Measurements from ENCODE around the gene OR9A2. TPM values are rescaled to one million over a fixed set of nuclear protein-coding genes. Genes with fewer than 3 reads are reported as not detected.

Gene OR9A2
- total RNA-seq, 1 experiment from 2014 or later, result not detected

GRCh38 chr7:143018931-143019330 lies 8.0 kb downstream of the OR9A2 start (continued):
- TF ChIP-seq TEAD4 (CRISPR knock-in tag; IDR thresholded peaks at IDR 0.05), result no peak
- TF ChIP-seq ZNF263 (CRISPR knock-in tag; IDR thresholded peaks at IDR 0.05; ENCODE audit: low read depth), result no peak
- no peak for TF ChIP-seq E2F4 (CRISPR knock-in tag; IDR thresholded peaks at IDR 0.05; ENCODE audit: borderline replicate concordance, low read depth)
- TF ChIP-seq ZNF121 (CRISPR knock-in tag; IDR thresholded peaks at IDR 0.05), result no peak
- TF ChIP-seq TEAD1 (CRISPR knock-in tag; IDR thresholded peaks at IDR 0.05), result no peak
- TF ChIP-seq, protein P1, sequence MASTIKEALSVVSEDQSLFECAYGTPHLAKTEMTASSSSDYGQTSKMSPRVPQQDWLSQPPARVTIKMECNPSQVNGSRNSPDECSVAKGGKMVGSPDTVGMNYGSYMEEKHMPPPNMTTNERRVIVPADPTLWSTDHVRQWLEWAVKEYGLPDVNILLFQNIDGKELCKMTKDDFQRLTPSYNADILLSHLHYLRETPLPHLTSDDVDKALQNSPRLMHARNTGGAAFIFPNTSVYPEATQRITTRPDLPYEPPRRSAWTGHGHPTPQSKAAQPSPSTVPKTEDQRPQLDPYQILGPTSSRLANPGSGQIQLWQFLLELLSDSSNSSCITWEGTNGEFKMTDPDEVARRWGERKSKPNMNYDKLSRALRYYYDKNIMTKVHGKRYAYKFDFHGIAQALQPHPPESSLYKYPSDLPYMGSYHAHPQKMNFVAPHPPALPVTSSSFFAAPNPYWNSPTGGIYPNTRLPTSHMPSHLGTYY (CRISPR knock-in tag; IDR thresholded peaks at IDR 0.05), result no peak
- no peak for TF ChIP-seq PRDM15 (CRISPR knock-in tag; IDR thresholded peaks at IDR 0.05)
- TF ChIP-seq NR3C1 (CRISPR knock-in tag; conservative IDR thresholded peaks at IDR 0.05; ENCODE audit: low read depth), result no peak
- TF ChIP-seq ATF3 (CRISPR knock-in tag; conservative IDR thresholded peaks at IDR 0.05), result no peak
- TF ChIP-seq GRHL2 (CRISPR knock-in tag; IDR thresholded peaks at IDR 0.05; ENCODE audit: insufficient replicate concordance, severe bottlenecking), result no peak

DNA sequence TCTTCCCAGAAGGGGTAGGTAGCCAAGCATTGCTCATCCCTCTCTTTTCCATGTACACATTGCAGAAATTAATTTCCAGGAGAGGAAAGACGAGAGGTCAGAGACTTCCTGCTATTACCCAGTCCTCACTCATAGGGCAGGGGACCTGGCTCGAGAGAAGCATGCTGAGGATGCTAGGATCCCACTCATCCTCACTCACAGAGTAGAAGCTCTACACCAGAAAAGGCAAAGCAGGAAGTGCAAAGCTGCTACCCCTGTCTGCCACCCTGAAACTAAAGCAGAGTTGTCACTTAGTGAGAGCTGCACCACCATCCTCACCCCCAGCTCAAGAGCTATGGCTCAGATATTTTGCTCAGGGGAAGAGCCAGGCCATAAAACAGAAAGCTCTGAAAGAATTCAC lies 9.9 kb downstream of the OR9A2 start:
- Mint-ChIP-seq H3K27me3 (ENCODE audit: low read depth) (peaks cover 3% of the 10 kb centered on the region; the same call in 1 of the 2 replicates), H3K4me3 (no peak overlapping the region), H3K36me3 (no peaks in the 10 kb centered on the region), H3K4me1 (no peaks in the 10 kb centered on the region), H3K27ac (no peak overlapping the region), H3K9me3 (peaks cover 3% of the 10 kb centered on the region; the same call in 1 of the 2 replicates)
- ChIA-PET POLR2A (no interaction called here), CTCF (interaction anchor here (1.6 to 18.8 kb wide), 3 partner anchors 14 to 198 kb away, joined by 4 to 346 read pairs (median 5); no protein-coding TSS in a partner anchor)
- DNase-seq (ENCODE audit: low spot score), result no peak
- ATAC-seq, result no peak
- TF ChIP-seq CBFB (CRISPR knock-in tag; IDR thresholded peaks at IDR 0.05; ENCODE audit: low read depth), result no peak
- TF ChIP-seq ATF1 (CRISPR knock-in tag; IDR thresholded peaks at IDR 0.05), result no peak
- TF ChIP-seq SMAD4 (CRISPR knock-in tag; IDR thresholded peaks at IDR 0.05), result no peak
- no peak for TF ChIP-seq ZNF425 (CRISPR knock-in tag; conservative IDR thresholded peaks at IDR 0.05)
- no peak for TF ChIP-seq ZNF138 (CRISPR knock-in tag; conservative IDR thresholded peaks at IDR 0.05)
- TF ChIP-seq NR3C1 (CRISPR knock-in tag; conservative IDR thresholded peaks at IDR 0.05; ENCODE audit: low read depth), result no peak
- TF ChIP-seq, protein P2, sequence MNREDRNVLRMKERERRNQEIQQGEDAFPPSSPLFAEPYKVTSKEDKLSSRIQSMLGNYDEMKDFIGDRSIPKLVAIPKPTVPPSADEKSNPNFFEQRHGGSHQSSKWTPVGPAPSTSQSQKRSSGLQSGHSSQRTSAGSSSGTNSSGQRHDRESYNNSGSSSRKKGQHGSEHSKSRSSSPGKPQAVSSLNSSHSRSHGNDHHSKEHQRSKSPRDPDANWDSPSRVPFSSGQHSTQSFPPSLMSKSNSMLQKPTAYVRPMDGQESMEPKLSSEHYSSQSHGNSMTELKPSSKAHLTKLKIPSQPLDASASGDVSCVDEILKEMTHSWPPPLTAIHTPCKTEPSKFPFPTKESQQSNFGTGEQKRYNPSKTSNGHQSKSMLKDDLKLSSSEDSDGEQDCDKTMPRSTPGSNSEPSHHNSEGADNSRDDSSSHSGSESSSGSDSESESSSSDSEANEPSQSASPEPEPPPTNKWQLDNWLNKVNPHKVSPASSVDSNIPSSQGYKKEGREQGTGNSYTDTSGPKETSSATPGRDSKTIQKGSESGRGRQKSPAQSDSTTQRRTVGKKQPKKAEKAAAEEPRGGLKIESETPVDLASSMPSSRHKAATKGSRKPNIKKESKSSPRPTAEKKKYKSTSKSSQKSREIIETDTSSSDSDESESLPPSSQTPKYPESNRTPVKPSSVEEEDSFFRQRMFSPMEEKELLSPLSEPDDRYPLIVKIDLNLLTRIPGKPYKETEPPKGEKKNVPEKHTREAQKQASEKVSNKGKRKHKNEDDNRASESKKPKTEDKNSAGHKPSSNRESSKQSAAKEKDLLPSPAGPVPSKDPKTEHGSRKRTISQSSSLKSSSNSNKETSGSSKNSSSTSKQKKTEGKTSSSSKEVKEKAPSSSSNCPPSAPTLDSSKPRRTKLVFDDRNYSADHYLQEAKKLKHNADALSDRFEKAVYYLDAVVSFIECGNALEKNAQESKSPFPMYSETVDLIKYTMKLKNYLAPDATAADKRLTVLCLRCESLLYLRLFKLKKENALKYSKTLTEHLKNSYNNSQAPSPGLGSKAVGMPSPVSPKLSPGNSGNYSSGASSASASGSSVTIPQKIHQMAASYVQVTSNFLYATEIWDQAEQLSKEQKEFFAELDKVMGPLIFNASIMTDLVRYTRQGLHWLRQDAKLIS (CRISPR knock-in tag; IDR thresholded peaks at IDR 0.05; ENCODE audit: borderline replicate concordance), result no peak
- no peak for TF ChIP-seq MAX (CRISPR knock-in tag; IDR thresholded peaks at IDR 0.05)
- TF ChIP-seq MYBL2 (CRISPR knock-in tag; IDR thresholded peaks at IDR 0.05), result no peak
- TF ChIP-seq SP1 (CRISPR knock-in tag; conservative IDR thresholded peaks at IDR 0.05), result no peak
- TF ChIP-seq, protein P3, sequence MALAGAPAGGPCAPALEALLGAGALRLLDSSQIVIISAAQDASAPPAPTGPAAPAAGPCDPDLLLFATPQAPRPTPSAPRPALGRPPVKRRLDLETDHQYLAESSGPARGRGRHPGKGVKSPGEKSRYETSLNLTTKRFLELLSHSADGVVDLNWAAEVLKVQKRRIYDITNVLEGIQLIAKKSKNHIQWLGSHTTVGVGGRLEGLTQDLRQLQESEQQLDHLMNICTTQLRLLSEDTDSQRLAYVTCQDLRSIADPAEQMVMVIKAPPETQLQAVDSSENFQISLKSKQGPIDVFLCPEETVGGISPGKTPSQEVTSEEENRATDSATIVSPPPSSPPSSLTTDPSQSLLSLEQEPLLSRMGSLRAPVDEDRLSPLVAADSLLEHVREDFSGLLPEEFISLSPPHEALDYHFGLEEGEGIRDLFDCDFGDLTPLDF (CRISPR knock-in tag; IDR thresholded peaks at IDR 0.05), result no peak
- TF ChIP-seq ZNF121 (CRISPR knock-in tag; IDR thresholded peaks at IDR 0.05), result no peak
